GM18519 (cell line): ENCODE data around the gene GLCE.

ENCODE experiments used
- ATAC-seq: cut with Tn5 transposase; IDR thresholded peaks from one replicate; pipeline ENCODE4 v1.9.1; 2021; ENCODE audit warnings: mild to moderate bottlenecking, moderate library complexity; ENCODE audit not compliant: unreplicated experiment, low FRiP score

The GLCE gene

GRCh38 chr15:69314131-69314530, 153.7 kb downstream of the GLCE start:
- no peak for ATAC-seq

GRCh38 chr15:69314736-69315135, 154.3 kb downstream of the GLCE start:
- ATAC-seq: no peak

GRCh38 chr15:69315402-69316110, 155.1 kb downstream of the GLCE start:
- no peak for ATAC-seq

GRCh38 chr15:69316291-69316690, 155.9 kb downstream of the GLCE start:
- no peak for ATAC-seq

GRCh38 chr15:69317392-69317841, 157.0 kb downstream of the GLCE start:
- ATAC-seq: no peak

- ATAC-seq: no peak
Observed at GRCh38 chr15:69318033-69318432, 157.6 kb downstream of the GLCE start.

- ATAC-seq: no peak
Observed at GRCh38 chr15:69319384-69320375, 159.2 kb downstream of the GLCE start.

GRCh38 chr15:69320977-69321554, 160.6 kb downstream of the GLCE start:
- ATAC-seq: no peak
